Activated CD8-positive, alpha-beta memory T cell treated with anti-CD3 and anti-CD28 coated beads for 48 hours (primary cell): ENCODE measurements around the gene USP2.

Source experiments
- DNase-seq, 3 experiments: peaks; one replicate each; pipeline ENCODE4 v3.0.0-alpha.2; 2020; ENCODE audit warnings: low read depth in 2 of 3, low spot score in 2 of 3

The USP2 gene

GRCh38 chr11:119377112-119377901 is 4.2 kb downstream of the USP2 start:
- DNase-seq = no peak

GRCh38 chr11:119376197-119376847 is 5.2 kb downstream of the USP2 start:
- DNase-seq = no peak

GRCh38 chr11:119375337-119376196 is 5.9 kb downstream of the USP2 start:
- no peak for DNase-seq

GRCh38 chr11:119374632-119375336 is 6.7 kb downstream of the USP2 start:
- DNase-seq = no peak

GRCh38 chr11:119373921-119374631 is 7.4 kb downstream of the USP2 start:
- DNase-seq = no peak

GRCh38 chr11:119373059-119373920 is 8.2 kb downstream of the USP2 start:
- no peak for DNase-seq

- no peak for DNase-seq
Measured at GRCh38 chr11:119372260-119373058, 9.0 kb downstream of the USP2 start.

- DNase-seq = no peak
Measured at GRCh38 chr11:119371778-119372182, 9.7 kb downstream of the USP2 start.

- no peak for DNase-seq
Measured at GRCh38 chr11:119371067-119371601, 10.4 kb downstream of the USP2 start.

- no peak for DNase-seq
Measured at GRCh38 chr11:119370486-119371046, 10.9 kb downstream of the USP2 start.

- no peak for DNase-seq
Measured at GRCh38 chr11:119369132-119369925, 12.2 kb downstream of the USP2 start.

- DNase-seq = no peak
Measured at GRCh38 chr11:119368121-119369034, 13.1 kb downstream of the USP2 start.

GRCh38 chr11:119367661-119368120 is 13.8 kb downstream of the USP2 start:
- no peak for DNase-seq

GRCh38 chr11:119366690-119367620 is 14.5 kb downstream of the USP2 start:
- no peak for DNase-seq

GRCh38 chr11:119365071-119365591 is 16.4 kb downstream of the USP2 start:
- DNase-seq = no peak
